HT1080 (cell line): Measurements from ENCODE around the gene DIDO1. TPM values are rescaled to one million over a fixed set of nuclear protein-coding genes. Genes with fewer than 3 reads are reported as not detected.
"Not testable (repeated sequence)": the region's sequence is repeated elsewhere in the genome, so short reads cannot be mapped to it uniquely, and the experiment has no call there.

ENCODE experiments used
- DNase-seq: peaks from one replicate; pipeline ENCODE4 v3.0.0-alpha.2; 2015; ENCODE audit warnings: low read depth
- total RNA-seq: library from RNA; depleted of rRNA; stranded (reverse); fragments of >200 nt; shearing (Covaris generic); gene quantifications from 2 replicates; pipeline ENCODE4 v1.2.3, GENCODE V29; 2014

Gene DIDO1
- total RNA-seq, 1 experiment from 2014 or later, result 31.1 TPM

- no peak for DNase-seq
Observed at GRCh38 chr20:62962891-62963613, 36.7 kb upstream of the DIDO1 start.

GRCh38 chr20:62962221-62962879, 36.0 kb upstream of the DIDO1 start:
- no peak for DNase-seq

- no peak for DNase-seq
Observed at GRCh38 chr20:62961799-62962198, 35.5 kb upstream of the DIDO1 start.

DNA sequence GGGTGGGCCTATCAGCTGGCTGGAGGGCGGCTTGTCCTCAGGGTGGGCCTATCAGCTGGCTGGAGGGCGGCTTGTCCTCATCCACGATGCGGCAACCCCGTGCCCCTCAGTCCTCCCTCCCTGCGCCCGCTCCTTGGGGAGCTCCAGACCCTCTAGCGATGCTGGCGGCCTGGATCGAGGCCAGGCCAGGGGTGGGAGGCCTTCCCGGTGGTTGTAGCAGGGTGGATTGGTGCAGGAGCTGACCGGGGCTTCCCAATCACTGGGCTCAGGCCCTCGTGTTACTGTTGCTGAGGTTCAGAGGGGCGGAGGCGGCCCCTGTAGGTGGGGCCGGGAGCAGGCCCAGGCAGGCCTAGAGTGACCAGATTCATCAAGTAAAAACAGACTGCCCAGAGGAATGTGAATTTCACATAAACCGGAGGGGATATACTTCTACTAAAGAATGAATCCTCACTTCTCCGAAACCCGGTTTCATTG, 35.0 kb upstream of the DIDO1 start:
- no peak for DNase-seq

GRCh38 chr20:62960446-62961309, 34.4 kb upstream of the DIDO1 start:
- DNase-seq, result not testable (repeated sequence)

DNA sequence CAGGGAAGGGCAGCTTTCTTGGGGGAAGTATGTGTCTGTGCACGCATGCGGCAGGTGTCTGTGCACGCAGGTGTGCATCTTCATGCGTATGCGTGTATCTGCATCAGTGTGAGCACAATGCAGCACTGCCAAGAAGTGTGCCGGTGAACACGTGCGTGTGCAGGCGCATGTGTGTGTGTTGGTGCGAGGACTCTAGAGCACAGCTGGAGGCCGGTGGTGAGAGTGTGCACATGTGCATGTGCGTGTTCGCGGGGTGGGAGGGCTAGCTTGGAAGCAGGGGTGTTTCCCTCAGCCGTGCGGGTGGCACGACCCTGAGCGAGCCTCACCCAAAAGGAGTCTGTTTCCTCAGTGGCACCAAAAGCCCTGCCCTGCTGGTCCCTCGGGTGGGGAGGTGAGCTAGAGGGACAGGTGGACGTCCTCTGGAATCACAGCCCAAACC, 33.7 kb upstream of the DIDO1 start:
- DNase-seq, result no peak

DNA sequence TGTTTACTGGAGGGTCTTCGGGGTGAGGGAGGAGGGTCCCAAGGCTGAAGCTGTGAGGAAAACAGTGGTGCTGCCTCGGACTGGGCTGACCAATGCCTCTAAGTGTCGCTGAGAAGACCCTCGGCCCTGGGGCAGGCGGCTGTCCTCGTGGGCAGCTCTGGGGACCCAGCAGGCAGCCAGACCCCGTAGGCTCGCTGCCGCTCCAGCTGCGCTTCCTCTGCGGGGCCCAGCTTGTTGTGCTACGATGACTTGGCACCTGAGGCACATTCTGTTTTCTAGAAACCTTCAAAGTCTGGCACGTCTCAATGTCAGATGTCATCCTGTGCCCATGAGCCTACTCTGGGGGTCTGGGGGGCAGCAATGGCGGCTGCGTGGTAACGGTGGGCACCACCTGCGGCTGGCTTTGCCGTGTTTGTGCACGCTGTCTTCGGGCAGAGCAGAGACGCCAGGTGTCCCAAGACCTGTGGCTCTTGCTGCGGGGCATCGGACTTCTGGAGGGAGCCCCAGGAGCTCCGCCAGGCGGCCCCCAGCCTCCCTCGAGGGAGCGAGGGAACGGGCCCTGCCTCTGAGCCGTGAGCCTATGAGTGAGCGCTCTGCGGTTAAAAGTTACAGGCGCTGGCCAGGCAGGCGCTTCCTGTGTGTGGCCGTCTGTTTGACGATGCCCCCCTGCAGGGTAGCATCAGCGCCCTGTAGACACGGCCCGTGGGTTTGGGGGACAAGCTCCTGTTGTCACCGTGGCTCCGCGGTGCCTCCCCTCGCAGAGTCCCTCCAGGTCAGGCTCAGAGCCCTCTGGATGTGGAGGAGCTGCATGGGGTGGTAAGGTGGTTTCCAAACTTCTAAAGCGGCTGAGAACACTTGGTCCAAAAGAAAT, 33.0 kb upstream of the DIDO1 start:
- no peak for DNase-seq

DNA sequence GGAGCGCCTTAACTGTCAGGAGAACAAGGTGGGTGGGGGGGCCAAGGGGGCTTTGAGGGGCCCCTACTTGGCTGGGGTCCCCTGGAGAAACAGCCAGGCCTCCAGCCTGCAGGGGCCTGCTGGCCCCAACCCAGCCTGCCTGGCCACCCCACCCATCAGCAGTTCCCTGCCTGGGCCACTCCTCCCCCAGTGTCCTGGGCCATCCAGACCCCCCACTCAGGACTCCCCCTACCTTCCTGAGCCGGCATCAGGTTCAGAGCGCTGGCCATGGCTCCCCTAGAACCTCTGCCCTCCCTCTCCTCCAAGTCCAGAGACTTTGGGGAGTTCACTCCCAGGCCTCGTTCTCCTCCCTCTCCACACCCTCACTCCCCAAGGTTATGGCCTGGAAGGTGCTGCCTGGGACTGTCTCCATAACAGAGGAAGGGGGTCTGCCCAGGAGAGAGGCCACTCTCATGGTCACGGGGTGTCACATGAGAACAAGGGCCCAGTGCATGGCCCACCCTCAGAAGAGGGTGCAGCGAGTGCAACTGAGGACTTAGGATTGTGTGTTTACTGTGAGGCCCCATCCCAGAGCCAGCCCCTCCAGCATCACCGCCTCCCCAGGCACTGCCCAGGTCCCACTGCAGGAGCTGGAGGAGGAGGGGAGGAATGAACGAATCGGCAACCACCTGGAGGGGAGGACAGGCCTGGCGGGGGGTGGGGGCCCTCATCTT, 32.2 kb upstream of the DIDO1 start:
- no peak for DNase-seq

DNA sequence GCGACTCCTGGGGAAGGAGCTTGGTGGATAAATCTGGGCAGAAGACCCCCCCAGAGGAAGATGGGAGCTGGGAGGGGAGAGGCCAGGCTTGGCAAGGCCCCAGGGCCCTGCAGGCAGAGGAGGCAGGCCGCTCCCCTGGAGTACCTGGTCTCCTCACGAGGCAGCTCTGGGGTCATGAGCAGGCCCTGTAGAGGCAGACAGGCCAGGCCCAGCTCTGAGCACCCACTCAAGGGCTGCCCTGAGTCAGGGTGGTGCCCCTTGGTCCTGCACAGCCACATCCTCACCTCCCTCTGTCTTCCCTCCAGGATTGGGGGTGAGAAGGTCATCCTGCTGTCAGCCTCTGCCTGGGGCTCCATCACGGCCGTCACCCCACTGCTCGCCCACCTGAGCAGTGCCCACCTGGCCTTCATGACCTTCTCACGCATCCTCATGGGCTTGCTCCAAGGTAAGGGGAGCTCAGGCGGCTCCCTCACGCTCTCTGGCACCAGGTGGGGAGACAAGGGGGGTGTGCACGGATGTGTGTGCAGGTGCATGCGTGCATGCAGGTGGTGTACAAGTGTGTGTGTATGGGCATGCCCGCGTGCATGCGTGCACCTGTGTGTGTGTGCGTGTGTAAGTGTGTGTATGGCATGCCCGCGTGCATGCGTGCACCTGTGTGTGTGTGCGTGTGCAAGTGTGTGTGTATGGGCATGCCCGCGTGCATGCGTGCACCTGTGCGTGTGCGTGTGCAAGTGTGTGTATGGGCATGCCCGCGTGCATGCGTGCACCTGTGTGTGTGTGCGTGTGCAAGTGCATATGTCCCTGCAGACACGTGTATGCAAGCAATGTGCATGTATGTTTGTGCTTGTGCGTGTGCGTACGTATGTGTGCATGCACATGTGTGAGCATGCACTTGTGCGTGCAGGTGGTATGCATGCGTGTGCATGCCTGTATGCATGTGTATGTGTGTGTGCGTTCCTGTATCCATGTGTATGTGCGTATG, 31.1 kb upstream of the DIDO1 start:
- DNase-seq, result no peak

DNA sequence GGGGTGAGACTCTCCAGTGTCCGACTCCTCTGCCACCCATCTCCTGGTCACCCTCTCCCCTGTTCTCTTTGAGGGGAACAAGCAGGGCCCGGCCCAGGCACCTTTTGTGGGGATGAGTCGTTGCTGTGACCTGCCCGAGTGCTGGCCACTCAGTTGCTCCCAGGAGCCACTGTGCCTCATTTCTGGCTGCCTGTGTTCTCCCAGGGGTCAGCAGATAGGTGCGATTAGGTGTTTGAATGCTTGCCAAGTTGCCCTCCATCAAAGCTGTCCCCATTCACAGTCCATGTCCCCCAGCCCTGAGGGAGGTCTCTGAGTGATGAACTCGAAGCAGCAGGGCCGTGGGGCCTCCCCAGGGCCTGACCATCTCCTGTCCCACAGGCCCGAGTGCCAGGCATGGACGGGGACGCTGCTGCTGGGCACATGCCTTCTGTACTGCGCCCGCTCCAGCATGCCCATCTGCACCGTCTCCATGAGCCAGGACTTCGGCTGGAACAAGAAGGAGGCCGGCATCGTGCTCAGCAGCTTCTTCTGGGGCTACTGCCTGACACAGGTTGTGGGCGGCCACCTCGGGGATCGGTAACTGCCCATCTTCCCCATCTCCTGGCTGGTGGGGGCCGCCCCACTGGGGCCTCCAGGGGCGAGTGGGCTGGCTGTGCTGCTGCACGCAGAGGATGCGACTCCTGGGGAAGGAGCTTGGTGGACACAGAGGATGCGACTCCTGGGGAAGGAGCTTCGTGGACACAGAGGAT, 30.3 kb upstream of the DIDO1 start:
- no peak for DNase-seq

- DNase-seq, result no peak
Observed at GRCh38 chr20:62955519-62956386, 29.4 kb upstream of the DIDO1 start.

DNA sequence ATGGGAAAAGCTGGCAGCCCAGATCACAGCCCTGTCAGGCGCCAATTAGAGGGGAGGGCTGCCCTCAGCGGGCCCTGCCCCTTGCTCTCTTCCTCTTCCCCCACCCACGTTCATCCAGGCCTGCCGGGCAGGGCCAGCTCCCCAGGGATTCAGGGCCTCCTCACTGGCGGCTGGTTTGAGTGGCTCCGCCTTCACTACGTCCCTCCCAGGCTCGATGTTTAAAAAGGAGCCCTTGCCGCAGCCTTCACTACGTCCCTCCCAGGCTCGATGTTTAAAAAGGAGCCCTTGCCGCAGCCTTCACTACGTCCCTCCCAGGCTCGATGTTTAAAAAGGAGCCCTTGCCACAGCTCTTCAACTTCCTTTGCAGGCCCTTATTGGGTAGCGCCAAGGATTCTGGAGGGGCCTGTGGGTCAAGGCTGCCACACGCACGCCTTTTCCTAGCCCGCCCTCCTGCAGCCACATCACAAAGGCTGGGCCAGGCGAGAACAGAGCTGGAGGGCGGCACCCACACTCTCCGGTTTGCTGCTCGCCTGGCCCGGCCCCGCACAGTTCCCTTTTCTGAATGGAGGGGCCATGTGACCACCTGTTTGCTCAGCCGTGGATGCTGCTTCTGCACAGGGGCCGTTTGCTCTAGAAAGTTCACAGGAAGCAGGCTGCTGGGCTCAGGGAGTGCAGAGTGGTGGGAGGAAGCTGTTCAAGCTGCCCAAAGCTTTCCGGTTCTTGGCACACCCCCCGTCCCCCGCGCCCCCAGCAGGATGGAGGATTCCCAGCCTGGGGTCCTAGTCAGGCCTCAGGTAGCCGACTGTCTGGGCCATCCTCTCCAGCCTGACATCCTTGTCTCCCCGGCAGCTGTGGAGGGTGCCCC, 27.8 kb upstream of the DIDO1 start:
- DNase-seq, result no peak

- DNase-seq, result no peak
Observed at GRCh38 chr20:62952968-62953838, 26.9 kb upstream of the DIDO1 start.

DNA sequence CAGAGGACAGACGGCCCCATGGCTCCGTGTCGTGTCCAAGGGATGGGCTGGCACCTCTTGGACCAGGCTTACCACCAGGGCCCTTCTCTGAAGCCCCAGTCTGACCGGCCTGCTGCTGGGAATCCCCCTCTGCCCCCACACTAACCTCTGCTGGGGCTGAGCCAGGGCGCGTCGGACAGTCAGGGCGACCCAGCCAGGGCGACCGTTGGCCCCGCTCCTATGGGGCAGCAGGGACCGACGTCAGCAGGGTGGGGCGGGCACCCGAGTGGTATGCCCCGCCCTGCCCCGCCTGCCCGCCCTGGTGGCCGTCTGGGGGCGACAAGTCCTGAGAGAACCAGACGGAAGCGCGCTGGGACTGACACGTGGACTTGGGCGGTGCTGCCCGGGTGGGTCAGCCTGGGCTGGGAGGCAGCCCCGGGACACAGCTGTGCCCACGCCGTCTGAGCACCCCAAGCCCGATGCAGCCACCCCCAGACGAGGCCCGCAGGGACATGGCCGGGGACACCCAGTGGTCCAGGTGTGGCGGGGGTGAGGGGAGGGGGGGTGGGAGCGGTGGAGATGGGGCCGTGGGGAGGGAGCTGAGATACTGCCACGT, 26.2 kb upstream of the DIDO1 start, which contains the start of gene SLC17A9:
SLC17A9 (plus strand) TSS at position 337 of the 595 bp plus-strand sequence; CDS start at position 459, 122 bp downstream.
- DNase-seq, result no peak

GRCh38 chr20:62951896-62952372, 25.6 kb upstream of the DIDO1 start:
- DNase-seq, result no peak
